DND-41 (cell line): ENCODE results near the gene OR4L1.

Source experiments
- ATAC-seq: fragments of 200-7000 bp; cut with Tn5 transposase; 3 replicates; pipeline ENCODE4 v1.9.1; 2021; ENCODE audit warnings: low read depth; ENCODE audit not compliant: insufficient read depth
- DNase-seq: peaks from one replicate; pipeline ENCODE4 v3.0.0-alpha.2; 2020
- H2AFZ ChIP-seq: 2 replicates; pipeline ENCODE4 v1.6.0; 2012; ENCODE audit warnings: low read depth, low read length
- H3K27ac ChIP-seq: 2 replicates; pipeline ENCODE4 v1.5.1; 2012; ENCODE audit warnings: low read length, inconsistent platforms
- H3K27me3 ChIP-seq: fragments of 200-600 bp; sonication (generic); 2 replicates; pipeline ENCODE4 v1.6.0; 2012; ENCODE audit warnings: low read length, mild to moderate bottlenecking, inconsistent platforms; ENCODE audit not compliant: insufficient read depth, poor library complexity
- H3K36me3 ChIP-seq: 2 replicates; pipeline ENCODE4 v1.5.1; 2012; ENCODE audit warnings: low read length, inconsistent platforms; ENCODE audit not compliant: insufficient read depth
- H3K4me1 ChIP-seq: 2 replicates; pipeline ENCODE4 v1.5.1; 2012; ENCODE audit warnings: mild to moderate bottlenecking, low read length; ENCODE audit not compliant: insufficient read depth
- H3K4me2 ChIP-seq: 2 replicates; pipeline ENCODE4 v1.6.0; 2012; ENCODE audit warnings: mild to moderate bottlenecking, moderate library complexity, low read length, inconsistent platforms; ENCODE audit not compliant: insufficient read depth
- H3K4me3 ChIP-seq, 2 experiments: fragments of 200-600 bp in 1 of 2; shearing (Covaris generic) in 1 of 2; 2 replicates each; pipeline ENCODE4 v1.5.1; 2012 to 2016; ENCODE audit warnings: inconsistent platforms in 2 of 2, low read length in 2 of 2, mild to moderate bottlenecking in 2 of 2, low read depth in 1 of 2, moderate library complexity in 1 of 2
- H3K79me2 ChIP-seq: 2 replicates; pipeline ENCODE4 v1.6.0; 2012; ENCODE audit warnings: low read length, inconsistent platforms; ENCODE audit not compliant: insufficient read depth
- H3K9ac ChIP-seq: 2 replicates; pipeline ENCODE4 v1.6.0; 2012; ENCODE audit warnings: low read depth, mild to moderate bottlenecking, inconsistent platforms, low read length, moderate library complexity
- H3K9me3 ChIP-seq: 2 replicates; pipeline ENCODE4 v1.5.1; 2012; ENCODE audit warnings: low read length, moderate library complexity, mild to moderate bottlenecking, inconsistent platforms; ENCODE audit not compliant: insufficient read depth, severe bottlenecking
- H4K20me1 ChIP-seq: 2 replicates; pipeline ENCODE4 v1.6.0; 2012; ENCODE audit warnings: low read length; ENCODE audit not compliant: insufficient read depth
- EZH2 ChIP-seq: IDR thresholded peaks from 3 replicates; pipeline ENCODE4 v1.6.1; 2012; ENCODE audit warnings: borderline replicate concordance, low read depth, mild to moderate bottlenecking, moderate library complexity, low read length, inconsistent platforms; ENCODE audit not compliant: severe bottlenecking
- TF ChIP-seq, protein P1 (sequence below): IDR thresholded peaks from 2 replicates; pipeline ENCODE4 v1.5.1; 2012; ENCODE audit warnings: borderline replicate concordance, low read length, moderate library complexity, mild to moderate bottlenecking; ENCODE audit not compliant: poor library complexity, severe bottlenecking; ENCODE audit errors: extremely low read depth

The OR4L1 gene, protein sequence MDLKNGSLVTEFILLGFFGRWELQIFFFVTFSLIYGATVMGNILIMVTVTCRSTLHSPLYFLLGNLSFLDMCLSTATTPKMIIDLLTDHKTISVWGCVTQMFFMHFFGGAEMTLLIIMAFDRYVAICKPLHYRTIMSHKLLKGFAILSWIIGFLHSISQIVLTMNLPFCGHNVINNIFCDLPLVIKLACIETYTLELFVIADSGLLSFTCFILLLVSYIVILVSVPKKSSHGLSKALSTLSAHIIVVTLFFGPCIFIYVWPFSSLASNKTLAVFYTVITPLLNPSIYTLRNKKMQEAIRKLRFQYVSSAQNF

DNA sequence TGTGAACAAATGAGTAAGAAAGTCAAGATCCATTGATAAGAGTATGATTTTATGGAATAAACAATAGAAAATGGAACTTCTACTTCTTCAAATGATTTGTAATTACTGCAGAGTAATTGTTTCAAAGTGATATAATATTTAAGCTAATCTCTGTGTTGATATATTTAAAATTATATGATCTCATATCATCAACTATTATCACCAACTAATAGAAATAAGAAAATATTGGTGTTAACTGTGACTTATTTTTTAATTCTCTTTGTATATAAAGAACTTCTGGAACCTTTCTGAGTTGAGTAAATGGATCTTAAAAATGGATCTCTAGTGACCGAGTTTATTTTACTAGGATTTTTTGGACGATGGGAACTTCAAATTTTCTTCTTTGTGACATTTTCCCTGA lies at the start of gene OR4L1:
Gene OR4L1 (plus strand): TSS at position 301 of the 400 bp plus-strand sequence. CDS start 0 bp downstream, at position 301.
- Histone ChIP-seq H3K4me2 (no peak within 1 kb of the TSS), H3K27ac (no peak within 1 kb of the TSS), H4K20me1 (no peaks in the 10 kb centered on the region), H3K4me1 (no peaks in the 10 kb centered on the region), H3K4me3 (no peak within 1 kb of the TSS), H3K27me3 (no peaks in the 10 kb centered on the region), H3K9me3 (peaks cover 3% of the 10 kb centered on the region), H3K9ac (no peak within 1 kb of the TSS), H3K79me2 (no peaks in the 10 kb centered on the region), H3K36me3 (no peaks in the 10 kb centered on the region), H2AFZ (no peak within 1 kb of the TSS)
- TF ChIP-seq, protein P1, sequence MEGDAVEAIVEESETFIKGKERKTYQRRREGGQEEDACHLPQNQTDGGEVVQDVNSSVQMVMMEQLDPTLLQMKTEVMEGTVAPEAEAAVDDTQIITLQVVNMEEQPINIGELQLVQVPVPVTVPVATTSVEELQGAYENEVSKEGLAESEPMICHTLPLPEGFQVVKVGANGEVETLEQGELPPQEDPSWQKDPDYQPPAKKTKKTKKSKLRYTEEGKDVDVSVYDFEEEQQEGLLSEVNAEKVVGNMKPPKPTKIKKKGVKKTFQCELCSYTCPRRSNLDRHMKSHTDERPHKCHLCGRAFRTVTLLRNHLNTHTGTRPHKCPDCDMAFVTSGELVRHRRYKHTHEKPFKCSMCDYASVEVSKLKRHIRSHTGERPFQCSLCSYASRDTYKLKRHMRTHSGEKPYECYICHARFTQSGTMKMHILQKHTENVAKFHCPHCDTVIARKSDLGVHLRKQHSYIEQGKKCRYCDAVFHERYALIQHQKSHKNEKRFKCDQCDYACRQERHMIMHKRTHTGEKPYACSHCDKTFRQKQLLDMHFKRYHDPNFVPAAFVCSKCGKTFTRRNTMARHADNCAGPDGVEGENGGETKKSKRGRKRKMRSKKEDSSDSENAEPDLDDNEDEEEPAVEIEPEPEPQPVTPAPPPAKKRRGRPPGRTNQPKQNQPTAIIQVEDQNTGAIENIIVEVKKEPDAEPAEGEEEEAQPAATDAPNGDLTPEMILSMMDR = no peak
- TF ChIP-seq EZH2 = no peak
- DNase-seq (no peak), ATAC-seq (no peak)

DNA sequence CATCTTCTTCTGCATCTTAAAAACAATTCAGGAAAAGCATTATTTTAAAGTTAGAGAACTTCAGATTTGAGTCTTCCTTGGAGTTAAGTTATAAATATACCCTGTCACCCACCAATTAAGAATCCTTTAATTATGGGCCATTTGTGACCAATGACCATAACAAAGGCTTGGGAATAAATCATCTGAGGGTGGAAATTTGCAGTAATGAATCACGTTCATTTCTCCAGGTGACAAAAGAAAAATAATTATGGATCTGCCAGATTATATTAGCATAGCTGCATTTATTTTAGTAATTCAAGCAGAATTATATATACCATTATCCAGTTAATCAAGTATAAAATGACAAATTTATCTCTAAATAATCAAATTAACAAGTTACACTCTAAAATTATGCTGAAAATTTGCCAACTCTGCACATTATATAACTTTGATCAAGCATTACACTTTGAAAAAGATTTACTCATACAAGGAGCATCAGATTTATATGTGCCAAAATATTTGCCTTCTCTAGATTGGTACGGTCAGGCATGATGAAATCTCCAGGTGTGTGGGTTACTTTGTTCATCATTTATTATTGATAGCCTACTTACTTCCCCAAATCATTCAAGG lies 40.5 kb upstream of the OR4L1 start, which contains the start of gene OR4K14:
Gene OR4K14 (minus strand): TSS at position 51 of the 609 bp plus-strand sequence. CDS start 4,114 bp downstream, outside the sequence.
- H2AFZ ChIP-seq = no peak within 1 kb of the TSS
- TF ChIP-seq, protein P1 = no peak
- H3K27me3 ChIP-seq = no peaks in the 10 kb centered on the region
- H3K4me1 ChIP-seq = no peaks in the 10 kb centered on the region
- ATAC-seq (no peak), DNase-seq (no peak)
- H3K36me3 ChIP-seq = no peaks in the 10 kb centered on the region
- H3K4me3 ChIP-seq = no peak within 1 kb of the TSS
- no peaks in the 10 kb centered on the region for H3K79me2 ChIP-seq
- H3K4me2 ChIP-seq = no peak within 1 kb of the TSS
- H4K20me1 ChIP-seq = no peaks in the 10 kb centered on the region
- no peak within 1 kb of the TSS for H3K9ac ChIP-seq
- H3K9me3 ChIP-seq = no peaks in the 10 kb centered on the region
- H3K27ac ChIP-seq = no peak within 1 kb of the TSS

DNA sequence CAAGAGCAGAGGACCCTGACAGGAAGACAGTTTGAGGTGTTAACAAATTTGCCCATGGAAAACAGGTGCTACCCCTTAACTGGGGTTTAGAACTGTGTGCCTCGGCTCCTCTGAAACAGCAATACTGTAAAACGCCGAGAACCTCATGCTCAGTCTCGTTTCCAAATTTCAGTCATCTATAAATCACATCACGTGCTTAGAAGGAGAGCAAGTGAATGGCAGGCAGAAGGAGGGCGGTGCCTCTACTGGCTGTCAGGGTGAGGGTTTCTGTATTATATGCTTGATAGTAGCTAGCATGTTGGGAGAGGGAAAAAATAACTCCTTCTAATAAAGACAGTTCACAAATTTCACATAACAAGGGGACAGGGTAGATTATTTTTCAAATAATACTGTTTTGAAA lies 28.8 kb upstream of the OR4L1 start:
- H3K9ac ChIP-seq = no peak overlapping the region
- TF ChIP-seq, protein P1 = no peak
- TF ChIP-seq EZH2 = no peak
- no peaks in the 10 kb centered on the region for H3K36me3 ChIP-seq
- H4K20me1 ChIP-seq = no peaks in the 10 kb centered on the region
- no peaks in the 10 kb centered on the region for H3K79me2 ChIP-seq
- no peak for ATAC-seq
- no peaks in the 10 kb centered on the region for H3K9me3 ChIP-seq
- H3K27ac ChIP-seq = no peak overlapping the region
- no peak overlapping the region for H2AFZ ChIP-seq
- no peak overlapping the region for H3K4me2 ChIP-seq
- H3K4me1 ChIP-seq = no peaks in the 10 kb centered on the region
- DNase-seq = no peak
- no peaks in the 10 kb centered on the region for H3K27me3 ChIP-seq
- H3K4me3 ChIP-seq = no peak overlapping the region
